ENCODE data around the gene THYN1.

The THYN1 gene

DNA sequence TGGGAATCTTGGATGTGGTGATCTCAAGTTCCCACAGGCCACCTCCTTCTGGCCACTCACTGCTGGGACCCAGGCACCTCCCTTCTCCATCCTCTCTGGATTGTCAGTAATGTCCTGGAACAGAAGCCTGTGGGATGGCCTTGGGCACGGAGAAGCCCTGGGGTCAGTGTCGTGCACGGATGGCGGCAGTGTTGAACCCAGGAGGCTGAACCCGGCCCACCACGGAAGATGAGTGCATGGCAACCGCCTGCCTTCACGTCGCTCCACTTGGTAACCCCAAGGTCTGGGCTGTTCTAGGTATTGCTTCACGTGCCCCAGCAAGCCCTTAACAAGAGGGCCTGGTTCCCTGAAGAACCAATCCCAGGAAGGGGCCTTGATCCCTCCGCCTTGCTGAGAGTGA, 7.1 kb downstream of the THYN1 start:
- DNase-seq: no peak

DNA sequence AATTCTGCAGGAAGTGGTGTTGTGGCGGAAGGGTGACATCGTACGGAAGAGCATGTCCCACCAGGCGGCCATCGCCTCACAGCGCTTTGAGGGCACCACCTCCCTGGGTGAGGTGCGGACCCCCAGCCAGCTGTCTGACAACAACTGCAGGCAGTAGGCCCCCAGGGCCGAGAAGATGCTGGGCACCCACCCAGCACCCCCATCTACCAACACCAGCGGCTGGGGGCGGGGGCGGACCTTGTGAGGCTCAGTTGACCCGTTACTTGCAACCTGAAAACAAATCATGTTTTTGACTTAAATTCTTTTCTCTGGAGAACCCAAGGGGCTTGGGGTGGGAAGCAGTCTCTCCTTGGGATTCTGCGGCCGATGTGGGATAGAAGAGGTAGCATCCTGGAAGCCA, 7.7 kb downstream of the THYN1 start:
- no peak for DNase-seq

DNA sequence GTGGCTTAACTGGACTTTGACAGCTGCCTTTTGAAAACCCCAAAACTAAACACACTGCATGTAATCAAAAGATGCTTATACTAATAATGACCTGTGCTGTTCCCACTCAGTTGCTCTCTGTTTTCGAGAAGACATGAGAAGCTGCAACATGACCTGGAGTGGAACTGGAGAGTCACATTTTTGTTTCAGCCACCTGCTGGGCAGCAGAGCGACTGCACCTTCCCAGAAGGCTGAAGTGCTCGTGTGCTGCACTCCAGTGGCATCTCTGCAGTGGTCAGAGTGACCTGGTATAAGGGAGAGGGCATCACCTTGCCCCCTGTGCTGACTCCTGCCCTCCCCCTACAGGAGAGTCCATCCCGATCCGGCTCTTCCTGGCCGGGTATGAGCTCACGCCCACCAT, 8.6 kb downstream of the THYN1 start:
- DNase-seq: no peak

DNA sequence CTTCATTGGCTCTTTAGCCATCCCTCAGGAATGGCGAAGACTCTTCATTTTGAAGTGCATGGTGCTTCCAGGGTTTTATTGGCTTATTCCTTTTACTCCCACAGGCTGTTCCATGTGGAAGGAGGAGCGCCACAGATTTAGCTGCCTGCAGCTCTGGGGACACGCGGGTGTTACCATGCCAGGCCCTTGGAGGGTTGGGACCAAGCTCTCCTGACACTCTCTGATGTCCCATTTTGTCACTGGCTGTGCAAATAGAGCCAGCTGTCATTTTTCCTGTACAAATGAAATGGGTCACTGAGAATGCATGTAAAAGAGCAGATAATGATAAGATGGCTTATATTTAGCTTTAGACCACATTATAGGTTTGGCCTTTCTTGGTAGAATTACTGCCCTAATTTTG, 9.2 kb downstream of the THYN1 start:
- DNase-seq: no peak

DNA sequence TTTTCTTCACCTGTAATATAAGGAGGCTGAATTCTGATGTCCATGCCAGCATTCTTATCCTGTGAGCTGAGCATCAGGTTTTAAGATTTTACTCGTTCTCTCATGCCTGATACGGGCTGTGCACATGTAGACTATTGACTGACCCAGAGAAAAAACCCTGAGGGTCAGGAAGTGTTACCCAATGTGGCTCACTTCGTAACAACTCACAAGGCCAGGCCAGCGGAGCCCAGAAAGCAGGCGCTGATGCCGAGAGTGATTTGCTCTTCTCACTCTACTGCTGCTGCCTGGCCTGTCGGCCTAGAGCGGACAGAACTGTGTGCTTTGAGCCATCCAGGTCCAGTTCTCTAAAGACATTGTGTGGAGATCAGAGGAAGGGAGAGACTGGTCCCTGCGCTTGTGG, 10.8 kb downstream of the THYN1 start:
- DNase-seq: no peak

DNA sequence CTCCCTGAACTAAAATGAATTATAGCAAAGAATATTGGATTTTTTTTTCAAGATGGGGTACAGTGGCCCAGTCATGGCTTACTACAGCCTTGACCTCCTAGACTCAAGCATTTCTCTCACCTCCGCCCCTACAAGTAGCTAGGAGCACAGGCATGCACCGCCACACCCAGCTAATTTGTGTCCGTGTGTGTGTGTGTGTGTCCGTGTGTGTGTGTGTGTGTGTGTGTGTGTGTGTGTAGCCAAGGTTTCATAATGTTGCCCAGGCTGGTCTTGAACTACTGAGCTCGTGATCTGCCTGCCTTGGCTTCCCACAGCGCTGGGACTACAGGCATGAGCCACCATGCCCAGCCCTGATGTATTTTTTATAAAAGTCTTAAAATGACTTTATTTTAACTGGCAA, 12.6 kb downstream of the THYN1 start:
- no peak for DNase-seq

DNA sequence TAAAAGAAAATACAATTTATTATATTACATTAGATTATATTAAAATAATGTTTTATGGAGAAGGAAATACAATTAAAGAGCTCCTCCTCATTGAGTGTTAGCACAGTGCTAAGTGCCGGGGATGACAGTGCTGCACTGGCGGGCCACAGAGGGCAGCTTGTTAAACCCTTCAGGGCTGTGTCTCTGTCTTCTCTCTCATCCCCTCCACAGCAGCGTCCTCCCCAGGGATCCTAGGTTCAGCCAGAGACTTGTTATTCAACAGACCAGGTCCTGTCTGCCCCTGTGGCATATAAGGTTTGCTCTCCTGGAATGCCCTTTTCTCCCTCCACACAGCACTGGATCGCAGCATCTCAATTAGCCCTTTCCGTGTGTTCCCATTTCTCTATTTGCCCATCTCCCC, 14.2 kb downstream of the THYN1 start:
- no peak for DNase-seq

DNA sequence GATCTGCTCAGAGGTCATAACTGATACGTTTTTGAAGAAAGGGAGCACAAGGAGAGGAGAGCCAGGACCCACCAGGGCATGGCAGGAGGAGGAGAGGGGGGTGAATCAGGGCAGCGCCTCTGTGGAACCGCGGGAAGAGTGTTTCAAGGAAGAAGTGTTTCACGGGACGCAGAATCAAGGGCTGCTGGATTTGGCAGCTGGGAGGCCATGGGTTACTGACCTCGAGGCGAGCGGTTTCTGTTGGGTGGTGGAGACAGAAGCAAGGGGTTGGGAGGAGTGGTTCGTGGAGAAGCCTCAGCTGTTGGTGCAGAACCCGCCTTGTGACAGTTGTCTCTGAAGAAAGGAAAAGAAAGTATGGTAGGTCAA, 15.6 kb downstream of the THYN1 start:
- DNase-seq: no peak

DNA sequence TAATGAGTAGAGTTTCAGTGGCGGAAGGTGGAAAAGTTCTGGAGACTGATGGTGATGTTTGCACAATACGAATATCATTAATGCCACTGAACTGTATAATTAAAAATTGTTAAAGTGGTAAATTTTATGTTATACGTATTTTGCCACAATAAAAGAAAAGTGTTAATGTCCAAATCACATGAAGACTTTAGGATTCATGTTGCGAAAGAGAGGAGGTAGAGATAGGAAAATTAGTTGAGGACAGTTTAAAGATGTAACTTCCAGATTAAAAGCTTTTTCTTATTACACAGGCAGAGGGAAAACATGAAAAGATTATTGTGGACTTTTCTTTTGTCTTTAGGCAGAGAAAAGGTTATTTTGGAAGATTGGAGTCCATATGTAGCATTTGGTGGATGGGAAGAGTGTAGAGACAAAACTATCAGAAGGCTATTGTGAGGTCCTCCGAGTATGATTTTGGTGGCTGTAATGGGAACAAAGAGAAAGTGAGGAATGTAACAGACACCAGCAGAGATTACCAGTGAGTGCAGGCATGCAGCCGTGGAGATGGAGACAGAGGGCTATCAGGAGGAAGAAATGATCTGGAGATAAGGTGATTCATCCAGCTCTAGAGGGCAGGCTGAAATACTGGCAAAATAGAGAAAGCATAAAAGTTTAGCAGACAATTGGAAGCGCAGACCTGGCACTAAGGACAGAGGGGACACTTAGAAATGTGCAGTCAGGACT, 16.2 kb downstream of the THYN1 start:
- DNase-seq: no peak

DNA sequence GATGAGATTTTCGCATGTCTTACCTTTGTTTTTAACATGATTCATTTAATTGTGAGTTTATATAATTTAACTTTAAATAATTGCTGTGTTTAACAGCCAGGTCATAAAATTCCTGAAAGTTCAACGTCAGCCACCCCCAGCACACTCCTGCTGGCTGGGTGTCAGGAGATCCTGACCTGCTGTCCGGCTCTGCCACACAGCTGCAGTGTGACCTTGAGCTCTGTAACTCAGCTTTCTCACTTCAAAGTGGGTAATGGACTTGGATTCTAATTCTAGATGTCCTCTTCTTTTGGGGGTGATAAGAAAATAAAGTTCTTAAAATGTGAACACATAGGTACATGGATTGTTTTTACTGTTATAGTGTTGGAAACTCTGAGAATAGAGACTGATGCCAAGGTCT, 17.8 kb downstream of the THYN1 start:
- no peak for DNase-seq

DNA sequence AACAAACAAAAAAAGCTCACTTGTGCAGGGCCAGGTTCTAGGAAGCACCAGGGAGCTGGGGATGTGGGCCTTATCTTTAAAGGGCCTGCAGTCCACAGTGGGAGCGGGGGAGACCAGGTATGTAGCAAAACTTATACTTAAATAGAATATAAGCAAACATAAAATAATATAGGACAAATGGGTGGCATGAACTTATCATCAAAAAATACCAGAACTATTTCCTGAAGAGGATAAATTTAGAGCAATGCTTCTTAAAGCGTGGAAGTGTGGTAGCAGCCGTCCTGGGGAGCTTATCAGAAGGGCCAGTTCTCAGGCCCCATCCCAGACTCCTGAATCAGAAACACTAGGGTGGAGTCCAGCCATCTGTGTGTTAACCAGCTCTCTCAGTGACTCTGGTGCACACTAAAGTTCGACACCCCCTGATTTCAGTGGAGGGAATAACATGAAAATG, 19.4 kb downstream of the THYN1 start:
- DNase-seq: no peak

DNA sequence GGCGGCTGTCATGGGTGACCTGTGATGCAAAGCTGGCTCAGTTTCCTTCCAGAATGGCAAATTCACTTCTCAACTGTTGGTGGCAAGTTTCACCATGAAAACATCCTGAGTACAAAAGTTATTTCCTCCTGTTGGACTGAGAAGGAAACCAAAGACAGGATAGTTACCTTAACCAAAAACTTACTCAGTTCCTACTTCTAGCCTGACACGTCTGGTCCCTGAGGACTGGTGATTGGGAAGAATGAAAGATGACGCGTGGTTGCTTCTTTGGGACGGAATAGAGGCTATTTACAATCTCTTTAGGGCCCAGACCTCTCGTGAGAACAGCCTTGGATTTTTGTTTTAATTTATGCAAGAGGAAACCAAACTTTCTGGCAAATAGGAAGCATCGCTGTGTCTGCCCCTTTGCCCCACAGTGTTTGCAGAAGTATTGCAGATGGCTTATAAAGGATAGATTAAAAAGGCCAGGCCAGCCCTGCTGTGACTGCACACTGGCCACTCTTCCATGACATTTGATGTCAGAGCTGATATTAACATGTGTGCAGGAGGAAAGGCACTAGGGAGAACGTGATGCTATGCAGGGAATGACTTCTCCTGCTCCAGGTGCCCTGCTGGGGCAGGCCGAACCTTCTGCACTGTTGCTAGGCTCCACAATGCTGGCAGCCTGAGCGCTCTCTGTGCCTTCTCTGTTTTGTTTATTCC, 21.0 kb downstream of the THYN1 start:
- DNase-seq: no peak

DNA sequence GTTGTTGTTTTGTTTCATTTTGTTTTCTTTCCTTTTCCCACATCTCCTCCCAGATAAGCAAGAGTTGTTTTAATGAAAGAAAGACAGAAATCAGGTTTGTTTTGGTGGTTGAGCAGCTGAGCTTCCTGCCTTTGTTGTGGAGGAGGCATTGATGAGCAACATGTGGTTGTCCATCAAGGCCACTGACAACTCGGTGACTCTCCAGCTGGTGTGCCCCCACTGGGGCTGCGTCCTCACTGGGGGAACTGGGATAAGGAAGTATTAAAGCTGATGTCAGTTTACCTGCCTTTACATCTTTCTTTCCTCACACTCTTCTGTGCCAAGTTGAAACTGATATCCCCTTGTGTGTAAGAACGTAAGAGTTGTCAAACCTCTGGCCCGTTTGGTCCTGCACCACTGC, 22.8 kb downstream of the THYN1 start:
- DNase-seq: no peak

DNA sequence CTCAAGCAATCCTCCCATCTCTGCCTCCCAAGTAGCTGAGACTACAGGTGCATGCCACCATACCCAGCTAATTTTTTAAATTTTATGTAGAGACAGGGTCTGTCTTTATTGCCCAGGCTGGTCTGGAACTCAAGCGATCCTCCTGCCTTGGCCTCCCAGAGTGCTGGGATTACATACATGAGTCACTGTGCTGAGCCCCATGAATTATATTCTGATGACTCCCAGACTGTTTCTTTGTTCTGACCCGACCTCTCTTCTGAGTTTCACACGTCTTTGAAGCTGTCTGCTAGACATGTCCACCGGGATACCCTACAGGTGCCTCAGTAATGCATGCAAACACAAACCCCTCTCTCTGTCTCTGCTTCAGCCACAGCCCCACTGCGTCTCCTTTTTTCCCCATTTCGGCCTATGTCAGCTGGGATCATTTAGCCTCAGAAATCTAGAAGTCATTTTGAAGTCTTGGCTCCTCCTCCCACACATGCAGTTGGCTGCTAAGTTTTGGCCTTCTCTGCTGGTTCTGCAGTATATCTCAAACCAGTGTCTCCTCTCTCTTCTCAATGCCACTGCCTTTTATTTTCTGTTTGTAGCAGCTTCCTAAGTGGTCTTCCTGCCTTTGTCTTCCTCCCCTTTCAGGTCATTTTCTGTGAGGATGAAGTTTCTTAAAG, 23.9 kb downstream of the THYN1 start:
- DNase-seq: no peak

DNA sequence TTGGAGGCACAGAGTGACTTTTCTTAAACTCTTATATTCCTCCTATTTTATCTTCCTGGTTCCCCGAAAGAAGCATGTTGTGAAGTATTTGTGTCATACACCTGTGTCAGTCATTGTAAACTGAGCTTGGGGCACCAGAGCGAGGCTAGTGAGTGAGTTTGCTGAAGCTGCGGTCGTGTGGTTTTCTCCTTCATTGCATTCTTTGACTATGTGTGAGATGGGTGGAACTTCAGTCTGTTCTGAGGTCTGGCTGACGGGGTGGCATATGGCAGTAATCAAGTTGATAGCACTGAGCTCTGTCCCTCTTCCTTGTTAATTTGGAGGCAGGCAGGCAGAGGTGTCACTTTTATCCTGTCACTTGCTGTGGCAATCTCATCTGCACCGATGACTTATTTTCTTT, 24.5 kb downstream of the THYN1 start:
- no peak for DNase-seq

DNA sequence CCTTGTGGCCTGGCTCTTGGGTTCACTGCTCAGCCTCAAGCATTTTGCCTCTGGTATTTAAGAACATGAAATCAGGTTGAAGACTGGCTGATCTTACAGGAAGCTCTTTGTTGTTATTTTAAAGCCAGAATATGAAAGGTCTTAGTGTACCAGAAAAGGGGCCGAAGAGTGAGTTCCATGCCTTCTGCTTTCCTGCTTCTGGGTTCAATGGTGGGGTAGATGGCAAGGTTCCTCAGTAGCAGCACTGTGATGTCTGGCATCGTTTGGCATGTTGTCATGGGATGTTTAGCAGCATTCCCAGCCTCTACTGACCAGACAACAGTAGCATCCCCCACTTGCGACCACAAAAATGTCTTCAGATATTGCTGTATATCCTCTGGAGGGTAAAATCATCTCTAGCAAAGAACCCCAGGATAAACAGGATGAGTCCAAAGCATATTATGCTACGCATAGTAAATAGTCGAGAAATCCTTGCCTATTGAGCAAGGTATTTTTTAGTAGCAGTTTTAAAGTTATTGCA, 26.3 kb downstream of the THYN1 start:
- no peak for DNase-seq

DNA sequence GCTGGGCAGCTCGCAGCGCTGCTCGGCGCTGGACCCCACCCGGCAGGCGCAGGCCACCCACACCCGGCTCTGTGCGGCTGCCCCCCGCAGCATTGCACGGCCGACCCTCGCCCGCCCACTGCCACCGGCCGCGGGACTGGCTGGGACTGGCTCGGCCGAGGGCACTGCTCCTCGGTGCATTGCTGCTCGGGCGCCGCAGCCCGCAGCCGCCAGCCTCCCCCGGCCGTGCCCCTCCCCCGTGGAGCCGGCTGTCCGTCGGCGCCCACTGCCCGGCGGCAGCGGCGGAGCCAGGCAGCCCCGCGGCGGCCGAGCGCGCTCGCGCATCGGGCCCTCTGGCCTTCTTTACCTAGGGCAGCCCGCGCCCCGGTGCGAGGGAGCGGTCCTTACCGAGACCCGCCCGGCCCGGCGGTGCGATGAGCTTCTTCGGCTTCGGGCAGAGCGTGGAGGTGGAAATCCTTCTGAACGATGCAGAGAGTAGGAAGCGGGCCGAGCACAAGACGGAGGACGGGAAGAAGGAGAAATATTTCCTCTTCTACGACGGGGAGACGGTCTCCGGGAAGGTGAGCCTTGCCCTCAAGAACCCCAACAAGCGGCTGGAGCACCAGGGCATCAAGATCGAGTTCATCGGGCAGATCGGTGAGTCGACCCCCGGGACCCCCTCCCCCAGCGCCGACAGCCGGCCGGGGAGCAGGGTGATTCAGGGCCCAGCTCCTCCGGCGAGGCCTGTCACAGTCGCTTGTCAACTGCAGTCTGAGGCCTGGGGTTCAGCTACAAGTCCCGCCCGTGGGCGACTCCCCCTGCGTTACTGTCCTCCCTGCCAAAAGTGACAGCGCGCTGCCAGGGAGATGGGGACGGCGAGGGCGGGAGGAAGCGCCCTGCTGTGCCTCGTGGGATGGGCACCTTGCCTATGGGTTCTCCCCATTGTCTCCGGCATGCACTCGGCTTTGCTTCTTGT, 28.2 kb downstream of the THYN1 start:
- DNase-seq: peak; percentile 61

DNA sequence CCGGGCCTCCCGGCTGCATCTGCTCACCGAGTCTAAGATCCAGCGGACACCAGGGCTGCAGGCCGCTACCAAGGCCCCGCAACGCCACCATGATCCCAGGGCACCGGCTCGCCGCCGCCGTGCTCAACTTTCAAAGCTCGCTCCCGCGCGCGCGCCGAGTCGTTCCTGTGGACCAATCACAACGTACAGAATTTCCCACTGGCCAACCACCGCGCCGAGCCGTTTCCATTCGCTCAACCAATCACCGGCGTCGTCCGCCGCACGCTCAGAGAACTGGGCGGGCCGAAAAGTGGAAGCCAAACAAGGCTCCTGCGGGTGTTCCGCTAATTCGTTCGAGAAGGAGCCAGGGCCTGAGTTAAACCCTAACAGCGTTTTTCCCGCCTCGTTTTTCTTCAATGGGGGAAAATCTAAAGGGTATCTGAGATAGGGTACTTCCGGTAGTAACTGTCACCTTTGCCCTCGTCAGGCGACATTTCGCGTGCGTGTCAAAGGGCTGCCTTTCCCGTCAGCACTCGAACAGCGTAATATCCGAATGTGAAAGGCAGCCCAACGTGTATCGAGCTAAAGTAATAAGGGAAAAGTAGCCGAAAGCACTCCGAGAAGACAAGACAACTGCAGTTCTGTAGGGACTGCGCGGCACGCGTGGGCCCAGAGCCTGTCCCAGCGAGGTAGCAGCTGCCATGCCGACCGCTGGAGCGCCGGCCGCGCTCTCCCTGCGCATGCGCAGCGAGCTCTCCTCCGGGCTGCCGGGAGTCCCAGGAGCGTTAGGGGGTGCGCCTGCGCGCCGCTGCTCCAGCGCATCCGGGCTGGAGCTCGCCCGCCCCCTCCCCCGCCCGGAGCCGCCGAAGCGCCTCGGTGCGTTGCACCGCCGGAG, 29.1 kb downstream of the THYN1 start, which contains the start of the genes NCAPD3 and VPS26B:
TSS of gene NCAPD3 (minus strand) at position 132 of the 874 bp plus-strand sequence. CDS start at position 91, 41 bp downstream.
TSS of gene VPS26B (plus strand) at position 836 of the 874 bp plus-strand sequence. CDS start 452 bp downstream, outside the sequence.
- DNase-seq: peak; percentile 99

DNA sequence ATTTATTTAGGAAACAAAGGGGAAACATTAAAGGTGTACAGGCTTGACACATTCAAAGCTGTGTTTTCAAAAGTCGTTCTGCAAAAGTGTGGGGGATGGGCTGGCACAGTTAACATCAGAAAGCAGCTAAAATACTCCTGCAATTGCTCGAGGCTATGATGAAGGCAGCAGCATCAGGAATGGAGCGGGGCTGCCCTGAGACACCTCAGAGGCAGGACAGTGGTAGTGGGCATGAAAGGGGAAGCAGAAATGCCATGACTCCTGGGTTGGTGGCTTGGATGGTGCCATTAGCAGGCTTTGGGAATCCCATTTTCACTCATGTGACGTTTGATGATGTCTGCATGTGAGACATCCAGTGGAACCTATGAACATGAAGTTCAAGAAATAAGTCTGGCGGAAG, 30.0 kb downstream of the THYN1 start:
- DNase-seq: peak; percentile 25

DNA sequence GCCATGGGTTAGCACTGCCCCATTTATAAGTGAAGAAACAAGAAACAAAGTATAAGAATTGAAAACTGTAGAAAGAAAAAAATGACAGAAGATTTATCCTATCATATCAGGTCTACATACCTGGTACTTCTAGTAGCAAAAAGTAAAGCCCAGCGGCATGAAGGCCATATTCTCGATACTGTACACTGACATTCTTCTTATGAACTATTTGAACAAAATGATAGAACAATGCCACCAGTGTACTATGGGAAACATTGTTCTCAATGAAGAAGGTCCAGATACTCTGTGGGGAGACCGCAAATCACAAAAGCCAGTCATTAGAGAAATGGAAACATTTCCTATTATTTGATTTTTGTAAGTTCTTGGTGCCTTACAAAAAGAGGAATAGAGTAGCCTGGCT, 36.3 kb downstream of the THYN1 start:
- no peak for DNase-seq

DNA sequence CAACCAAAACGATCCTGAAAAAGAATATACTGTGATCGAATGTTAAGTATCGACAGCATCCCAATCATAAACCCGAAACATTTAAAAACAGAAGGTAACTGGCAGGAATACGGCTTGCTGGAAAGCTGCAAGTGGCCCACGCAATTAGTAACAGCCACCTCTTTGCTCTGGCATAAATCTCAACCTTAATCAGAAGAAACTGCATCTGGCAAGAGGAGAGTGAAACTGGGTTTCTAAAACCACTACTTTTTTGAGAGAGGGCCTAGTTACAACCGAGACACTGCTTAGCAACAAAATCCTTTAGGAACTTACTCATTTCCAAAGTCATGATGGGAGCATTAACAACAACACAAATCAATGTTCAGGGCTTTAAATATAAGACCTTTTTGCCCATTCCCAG, 37.3 kb downstream of the THYN1 start:
- no peak for DNase-seq
